GM12872 (cell line): ENCODE measurements around the gene MINK1.

Experiments used
- TF ChIP-seq, protein P1 (sequence below): IDR thresholded peaks from 3 replicates; pipeline ENCODE4 v1.5.1; 2011; ENCODE audit warnings: low read depth, mild to moderate bottlenecking, low read length, moderate library complexity; ENCODE audit not compliant: insufficient read depth

The MINK1 gene

DNA sequence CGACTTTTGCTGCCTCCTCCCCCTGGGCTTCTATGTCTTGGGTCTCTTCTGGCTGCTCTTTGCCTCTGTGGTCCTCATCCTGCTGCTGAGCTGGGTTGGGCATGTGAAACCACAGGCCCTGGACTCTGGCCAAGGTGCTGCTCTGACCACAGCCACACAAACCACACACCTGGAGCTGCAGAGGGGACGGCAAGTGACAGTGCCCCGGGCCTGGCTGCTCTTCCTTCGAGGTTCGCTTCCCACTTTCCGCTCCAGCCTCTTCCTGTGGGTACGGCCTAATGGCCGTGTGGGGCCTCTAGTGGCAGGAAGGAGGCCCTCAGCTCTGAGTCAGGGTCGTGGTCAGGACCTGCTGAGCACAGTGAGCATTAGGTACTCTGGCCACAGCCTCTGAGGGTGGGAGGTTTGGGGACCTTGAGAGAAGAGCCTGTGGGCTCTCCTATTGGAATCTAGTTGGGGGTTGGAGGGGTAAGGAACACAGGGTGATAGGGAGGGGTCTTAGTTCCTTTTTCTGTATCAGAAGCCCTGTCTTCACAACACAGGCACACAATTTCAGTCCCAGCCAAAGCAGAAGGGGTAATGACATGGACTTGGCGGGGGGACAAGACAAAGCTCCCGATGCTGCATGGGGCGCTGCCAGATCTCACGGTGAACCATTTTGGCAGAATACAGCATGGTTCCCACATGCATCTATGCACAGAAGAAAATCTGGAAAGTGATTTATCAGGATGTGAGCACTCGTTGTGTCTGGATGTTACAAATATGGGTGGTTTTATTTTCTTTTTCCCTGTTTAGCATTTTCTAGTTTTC is 101.2 kb downstream of the MINK1 start:
- TF ChIP-seq, protein P1, sequence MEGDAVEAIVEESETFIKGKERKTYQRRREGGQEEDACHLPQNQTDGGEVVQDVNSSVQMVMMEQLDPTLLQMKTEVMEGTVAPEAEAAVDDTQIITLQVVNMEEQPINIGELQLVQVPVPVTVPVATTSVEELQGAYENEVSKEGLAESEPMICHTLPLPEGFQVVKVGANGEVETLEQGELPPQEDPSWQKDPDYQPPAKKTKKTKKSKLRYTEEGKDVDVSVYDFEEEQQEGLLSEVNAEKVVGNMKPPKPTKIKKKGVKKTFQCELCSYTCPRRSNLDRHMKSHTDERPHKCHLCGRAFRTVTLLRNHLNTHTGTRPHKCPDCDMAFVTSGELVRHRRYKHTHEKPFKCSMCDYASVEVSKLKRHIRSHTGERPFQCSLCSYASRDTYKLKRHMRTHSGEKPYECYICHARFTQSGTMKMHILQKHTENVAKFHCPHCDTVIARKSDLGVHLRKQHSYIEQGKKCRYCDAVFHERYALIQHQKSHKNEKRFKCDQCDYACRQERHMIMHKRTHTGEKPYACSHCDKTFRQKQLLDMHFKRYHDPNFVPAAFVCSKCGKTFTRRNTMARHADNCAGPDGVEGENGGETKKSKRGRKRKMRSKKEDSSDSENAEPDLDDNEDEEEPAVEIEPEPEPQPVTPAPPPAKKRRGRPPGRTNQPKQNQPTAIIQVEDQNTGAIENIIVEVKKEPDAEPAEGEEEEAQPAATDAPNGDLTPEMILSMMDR = peak; percentile 30; the same call in 1 of the 3 replicates

- TF ChIP-seq, protein P1 = no peak
Measured at GRCh38 chr17:4935650-4936049, 102.5 kb downstream of the MINK1 start.

- TF ChIP-seq, protein P1 = no peak
Measured at GRCh38 chr17:4936436-4936835, 103.3 kb downstream of the MINK1 start.

DNA sequence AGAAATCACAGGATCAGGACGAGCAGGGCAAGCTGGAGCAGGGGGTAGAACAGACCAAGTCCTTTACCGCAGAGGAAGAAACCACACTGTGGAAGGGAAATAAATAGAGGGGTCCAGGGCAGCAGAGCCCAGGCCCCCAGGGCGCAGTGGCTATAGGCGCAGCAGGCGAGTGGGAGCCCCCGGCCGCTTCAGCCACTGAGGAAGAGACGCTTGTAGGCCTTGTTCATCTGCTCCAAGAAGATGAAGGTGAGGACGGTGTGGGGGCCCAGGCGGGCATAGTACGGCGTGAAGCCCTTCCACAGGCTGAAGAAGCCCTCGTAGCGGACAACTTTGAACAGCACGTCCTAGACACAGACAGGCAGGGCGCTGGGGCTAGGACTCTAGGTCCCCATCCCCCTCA is 104.4 kb downstream of the MINK1 start:
- TF ChIP-seq, protein P1 = no peak

GRCh38 chr17:4938069-4938491 is 104.9 kb downstream of the MINK1 start:
- TF ChIP-seq, protein P1 = no peak

GRCh38 chr17:4938688-4939545 is 105.8 kb downstream of the MINK1 start:
- TF ChIP-seq, protein P1 = no peak

DNA sequence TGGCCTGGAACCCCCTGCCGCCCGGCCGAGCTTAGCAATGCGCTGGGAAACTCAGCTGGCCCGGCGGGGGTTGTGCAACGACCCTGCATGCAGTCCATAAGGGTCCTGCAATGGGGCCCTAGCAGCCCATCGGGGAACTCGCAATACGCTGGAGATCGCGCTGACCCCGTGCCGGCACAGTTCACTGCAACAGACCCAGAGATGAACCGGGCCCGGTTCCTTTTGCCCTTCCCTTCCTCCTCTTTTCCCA is 106.3 kb downstream of the MINK1 start:
- TF ChIP-seq, protein P1 = no peak
